Loucy (cell line): ENCODE results near the gene SIRPB2.
A peak's percentile ranks its signal among the peaks of the same experiment; 100 is the strongest.

Experiments used
- H2AFZ ChIP-seq: fragments of 200-600 bp; sonication (generic); 2 replicates; pipeline ENCODE4 v1.6.0; 2016; ENCODE audit warnings: antibody characterized with exemption, mild to moderate bottlenecking, low read length, moderate library complexity
- H3F3A ChIP-seq: fragments of 200-600 bp; 2 replicates; pipeline ENCODE4 v1.6.0; 2016; ENCODE audit warnings: antibody characterized with exemption, low read depth, mild to moderate bottlenecking
- H3K27me3 ChIP-seq: fragments of 200-600 bp; sonication (generic); 2 replicates; pipeline ENCODE4 v1.6.1; 2014; ENCODE audit warnings: low read length, mild to moderate bottlenecking; ENCODE audit not compliant: insufficient read depth, poor library complexity, severe bottlenecking
- H3K36me3 ChIP-seq: fragments of 200-600 bp; sonication (generic); 2 replicates; pipeline ENCODE4 v1.6.1; 2016; ENCODE audit warnings: low read length; ENCODE audit not compliant: insufficient read depth
- H3K4me1 ChIP-seq: fragments of 200-600 bp; sonication (generic); 2 replicates; pipeline ENCODE4 v1.5.1; 2014; ENCODE audit warnings: low read length, mild to moderate bottlenecking; ENCODE audit not compliant: insufficient read depth, poor library complexity, severe bottlenecking
- H3K4me2 ChIP-seq: fragments of 200-600 bp; sonication (generic); 2 replicates; pipeline ENCODE4 v1.6.0; 2014; ENCODE audit warnings: antibody characterized with exemption, low read length, low read depth, mild to moderate bottlenecking; ENCODE audit not compliant: poor library complexity, severe bottlenecking
- H3K4me3 ChIP-seq: fragments of 200-600 bp; sonication (generic); 2 replicates; pipeline ENCODE4 v1.5.1; 2014; ENCODE audit warnings: low read length, mild to moderate bottlenecking, mixed read lengths; ENCODE audit not compliant: poor library complexity, severe bottlenecking
- H3K79me2 ChIP-seq: fragments of 200-600 bp; sonication (generic); 2 replicates; pipeline ENCODE4 v1.6.1; 2014; ENCODE audit warnings: low read length; ENCODE audit not compliant: insufficient read depth
- H3K9ac ChIP-seq: fragments of 200-600 bp; sonication (generic); 2 replicates; pipeline ENCODE4 v1.6.0; 2014; ENCODE audit warnings: mild to moderate bottlenecking, low read depth, low read length, moderate library complexity; ENCODE audit not compliant: poor library complexity, severe bottlenecking
- H3K9me2 ChIP-seq: fragments of 200-600 bp; sonication (generic); replicated peaks from 2 replicates; pipeline ENCODE4 v1.6.1; 2016; ENCODE audit warnings: low read depth, low read length, mixed read lengths
- H3K9me3 ChIP-seq: fragments of 200-600 bp; sonication (generic); 2 replicates; pipeline ENCODE4 v1.6.1; 2014; ENCODE audit warnings: mild to moderate bottlenecking, antibody characterized with exemption, low read length, low read depth; ENCODE audit not compliant: insufficient read depth
- H4K20me1 ChIP-seq: fragments of 200-600 bp; sonication (generic); 2 replicates; pipeline ENCODE4 v1.6.0; 2014; ENCODE audit warnings: antibody characterized with exemption, low read length, mild to moderate bottlenecking; ENCODE audit not compliant: insufficient read depth, poor library complexity, severe bottlenecking
- EZH2phosphoT487 ChIP-seq: fragments of 200-600 bp; IDR thresholded peaks from 2 replicates; pipeline ENCODE4 v1.6.1; 2018; ENCODE audit warnings: antibody characterized with exemption, mild to moderate bottlenecking, moderate library complexity, borderline replicate concordance
- TF ChIP-seq, protein P1 (sequence below): fragments of 200-600 bp; sonication (generic); conservative IDR thresholded peaks from 2 replicates; pipeline ENCODE4 v1.5.1; 2014; ENCODE audit warnings: mild to moderate bottlenecking, antibody characterized with exemption, low read length

SIRPB2 gene

DNA sequence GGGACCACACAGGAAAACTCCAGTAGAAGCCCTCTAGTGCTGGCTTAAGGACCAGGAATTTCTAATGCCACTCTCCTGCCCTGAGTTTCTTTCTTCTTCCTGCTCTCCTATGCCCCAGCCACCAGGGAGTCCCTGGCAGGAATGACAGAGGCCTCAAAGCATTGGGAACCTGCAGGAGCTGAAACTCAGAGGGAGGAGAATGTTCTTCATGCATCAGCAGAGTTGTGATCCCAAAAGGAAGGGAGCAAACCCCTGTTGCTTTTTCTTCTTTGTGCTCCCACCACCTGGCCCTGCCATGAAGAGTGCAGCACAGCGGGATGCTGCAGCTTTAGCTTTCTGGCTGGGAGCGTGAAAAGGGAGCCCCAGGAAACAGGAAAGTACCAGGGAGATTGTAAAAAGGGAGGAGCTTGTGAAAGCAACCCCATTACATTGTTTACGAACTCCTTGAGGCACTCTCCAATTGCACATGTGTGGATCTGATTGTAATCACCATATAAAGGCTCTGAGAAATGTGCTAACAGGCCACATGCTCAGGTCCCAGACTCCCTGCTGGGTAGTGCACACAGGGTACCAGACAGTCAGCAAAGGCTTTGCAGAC, 63.7 kb downstream of the SIRPB2 start:
- no peak overlapping the region for H3K4me2 ChIP-seq
- H3K4me3 ChIP-seq, result no peak overlapping the region
- H2AFZ ChIP-seq, result peak overlapping the region; percentile 4; the same call in 1 of the 2 replicates
- H3K9me2 ChIP-seq, result no peaks in the 10 kb centered on the region
- no peaks in the 10 kb centered on the region for H4K20me1 ChIP-seq
- no peaks in the 10 kb centered on the region for H3F3A ChIP-seq
- H3K9me3 ChIP-seq, result no peaks in the 10 kb centered on the region
- H3K4me1 ChIP-seq, result peaks cover 27% of the 10 kb centered on the region
- no peaks in the 10 kb centered on the region for H3K36me3 ChIP-seq
- no peaks in the 10 kb centered on the region for H3K79me2 ChIP-seq
- H3K27me3 ChIP-seq, result no peaks in the 10 kb centered on the region
- H3K9ac ChIP-seq, result no peak overlapping the region
- no peak for TF ChIP-seq EZH2phosphoT487
- TF ChIP-seq, protein P1, sequence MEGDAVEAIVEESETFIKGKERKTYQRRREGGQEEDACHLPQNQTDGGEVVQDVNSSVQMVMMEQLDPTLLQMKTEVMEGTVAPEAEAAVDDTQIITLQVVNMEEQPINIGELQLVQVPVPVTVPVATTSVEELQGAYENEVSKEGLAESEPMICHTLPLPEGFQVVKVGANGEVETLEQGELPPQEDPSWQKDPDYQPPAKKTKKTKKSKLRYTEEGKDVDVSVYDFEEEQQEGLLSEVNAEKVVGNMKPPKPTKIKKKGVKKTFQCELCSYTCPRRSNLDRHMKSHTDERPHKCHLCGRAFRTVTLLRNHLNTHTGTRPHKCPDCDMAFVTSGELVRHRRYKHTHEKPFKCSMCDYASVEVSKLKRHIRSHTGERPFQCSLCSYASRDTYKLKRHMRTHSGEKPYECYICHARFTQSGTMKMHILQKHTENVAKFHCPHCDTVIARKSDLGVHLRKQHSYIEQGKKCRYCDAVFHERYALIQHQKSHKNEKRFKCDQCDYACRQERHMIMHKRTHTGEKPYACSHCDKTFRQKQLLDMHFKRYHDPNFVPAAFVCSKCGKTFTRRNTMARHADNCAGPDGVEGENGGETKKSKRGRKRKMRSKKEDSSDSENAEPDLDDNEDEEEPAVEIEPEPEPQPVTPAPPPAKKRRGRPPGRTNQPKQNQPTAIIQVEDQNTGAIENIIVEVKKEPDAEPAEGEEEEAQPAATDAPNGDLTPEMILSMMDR, result no peak

DNA sequence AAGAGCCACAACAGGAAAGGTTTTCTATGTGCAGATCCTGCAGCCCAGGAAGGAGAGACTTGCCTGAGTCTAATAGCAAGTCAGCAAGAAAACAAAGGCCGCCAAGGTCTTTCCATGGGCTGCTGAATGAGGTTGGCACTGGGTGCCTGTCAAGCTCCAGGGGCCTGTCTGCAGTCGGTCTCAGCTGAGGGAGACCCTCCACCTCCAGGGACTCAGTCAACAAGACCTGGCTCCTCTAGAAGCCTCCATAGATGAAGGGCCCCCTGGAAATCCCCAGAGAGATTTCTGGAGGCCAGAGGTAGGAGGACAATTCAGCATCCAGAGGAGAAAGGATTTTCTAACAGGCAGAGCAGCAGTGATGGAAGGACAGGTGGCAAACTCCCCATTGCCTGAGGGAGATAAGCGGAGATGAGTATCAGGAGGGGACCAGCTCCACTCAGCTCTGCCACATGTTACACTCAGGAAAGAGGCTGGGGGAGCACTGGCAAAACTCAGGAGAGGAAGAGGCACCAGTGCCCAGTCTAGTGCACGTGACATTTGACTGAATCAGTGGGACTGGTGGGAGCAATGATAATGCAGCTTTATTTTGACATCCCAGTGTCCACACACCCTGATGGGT, 64.9 kb downstream of the SIRPB2 start:
- no peaks in the 10 kb centered on the region for H3K9me3 ChIP-seq
- no peak overlapping the region for H3K4me3 ChIP-seq
- H3K79me2 ChIP-seq, result no peaks in the 10 kb centered on the region
- no peaks in the 10 kb centered on the region for H3K9me2 ChIP-seq
- H2AFZ ChIP-seq, result no peak overlapping the region
- no peaks in the 10 kb centered on the region for H3K27me3 ChIP-seq
- peaks cover 21% of the 10 kb centered on the region for H3K4me1 ChIP-seq
- no peak overlapping the region for H3K4me2 ChIP-seq
- H3K9ac ChIP-seq, result no peak overlapping the region
- no peaks in the 10 kb centered on the region for H3F3A ChIP-seq
- no peaks in the 10 kb centered on the region for H3K36me3 ChIP-seq
- H4K20me1 ChIP-seq, result no peaks in the 10 kb centered on the region
- TF ChIP-seq, protein P1, result no peak
- no peak for TF ChIP-seq EZH2phosphoT487
